Omental fat pad (tissue), 4 donors: Measurements from ENCODE around the gene AFF4. TPM values are rescaled to one million over a fixed set of nuclear protein-coding genes. Genes with fewer than 3 reads are reported as not detected.
A peak's percentile ranks its signal among the peaks of the same experiment; 100 is the strongest.
"Not testable (repeated sequence)": the region's sequence is repeated elsewhere in the genome, so short reads cannot be mapped to it uniquely, and the experiment has no call there.

Experiments used
- ATAC-seq: fragments of 150-250 bp; one replicate; pipeline ENCODE4 v1.9.1; 2016; ENCODE audit warnings: mild to moderate bottlenecking, moderate library complexity; ENCODE audit not compliant: low FRiP score
- DNase-seq: peaks from one replicate; pipeline ENCODE4 v3.0.0-alpha.2; 2019; ENCODE audit warnings: low spot score
- total RNA-seq, 4 donors: library from RNA; depleted of rRNA; stranded (reverse); fragments of >200 nt; gene quantifications; one replicate each; pipeline ENCODE4 v1.1.0, GENCODE V29; 2016
- TF ChIP-seq, protein P1 (sequence below), 3 donors: fragments of 450-650 bp; IDR thresholded peaks; one replicate each; pipeline ENCODE4 v1.5.1; 2016 to 2017; ENCODE audit warnings: antibody characterized with exemption in 3 of 3, mild to moderate bottlenecking in 3 of 3, moderate library complexity in 2 of 3

AFF4 gene
- total RNA-seq, result 100 to 1,000 TPM in 2 of 4 donors, 10 to 100 TPM in 2; 52.8 to 118 (median 87.5) TPM

DNA sequence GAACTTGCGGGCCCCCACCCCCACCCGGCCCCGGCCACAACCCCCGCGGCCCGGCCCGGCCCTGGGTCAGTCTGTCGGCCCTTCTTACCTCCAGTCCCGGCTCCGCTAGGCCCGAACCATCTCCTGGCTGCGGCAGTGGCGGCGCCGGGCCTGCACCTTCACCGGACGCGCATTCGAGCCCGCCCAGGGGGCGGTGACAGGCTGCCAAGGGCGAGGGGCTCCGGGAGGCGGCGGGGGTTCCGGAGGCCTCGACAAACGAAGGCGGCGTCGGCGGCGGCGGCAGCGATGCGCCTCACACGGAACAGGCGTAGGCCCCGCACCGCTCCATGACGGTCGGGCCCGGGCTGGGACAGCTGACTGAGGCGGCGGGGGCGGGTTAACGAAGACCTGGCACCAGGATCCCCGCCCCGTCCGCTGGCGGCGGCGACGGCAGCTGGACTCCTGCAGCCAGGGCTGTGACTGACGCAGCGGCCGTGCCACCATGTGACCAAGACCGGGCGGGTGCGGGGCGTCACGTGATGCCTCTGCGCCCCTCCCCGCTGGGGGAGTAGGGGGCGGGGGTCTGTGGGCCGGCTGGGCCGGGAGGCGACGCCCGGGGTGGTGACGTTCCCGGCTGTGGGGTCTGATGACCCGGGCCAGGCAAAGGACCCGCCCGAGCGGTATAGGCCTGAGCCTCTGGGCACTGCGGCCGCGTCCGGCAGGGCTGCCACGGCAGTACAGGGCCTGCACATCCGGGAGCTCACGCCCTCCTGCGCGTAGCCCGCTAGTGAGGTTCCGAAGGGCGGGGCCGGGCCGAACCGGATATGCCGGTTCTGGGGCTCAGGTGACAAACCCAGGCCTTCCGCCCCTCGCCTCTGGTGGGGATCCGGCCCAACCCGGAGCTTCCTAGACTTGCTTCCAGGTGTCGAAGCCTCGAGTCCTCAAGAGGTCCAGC, at the start of gene AFF4:
TSS of gene AFF4 (minus strand) at position 464 of the 934 bp plus-strand sequence. CDS start 26,445 bp downstream, outside the sequence.
- ATAC-seq (peak; percentile 93), DNase-seq (peak; percentile 78)
- TF ChIP-seq, protein P1, sequence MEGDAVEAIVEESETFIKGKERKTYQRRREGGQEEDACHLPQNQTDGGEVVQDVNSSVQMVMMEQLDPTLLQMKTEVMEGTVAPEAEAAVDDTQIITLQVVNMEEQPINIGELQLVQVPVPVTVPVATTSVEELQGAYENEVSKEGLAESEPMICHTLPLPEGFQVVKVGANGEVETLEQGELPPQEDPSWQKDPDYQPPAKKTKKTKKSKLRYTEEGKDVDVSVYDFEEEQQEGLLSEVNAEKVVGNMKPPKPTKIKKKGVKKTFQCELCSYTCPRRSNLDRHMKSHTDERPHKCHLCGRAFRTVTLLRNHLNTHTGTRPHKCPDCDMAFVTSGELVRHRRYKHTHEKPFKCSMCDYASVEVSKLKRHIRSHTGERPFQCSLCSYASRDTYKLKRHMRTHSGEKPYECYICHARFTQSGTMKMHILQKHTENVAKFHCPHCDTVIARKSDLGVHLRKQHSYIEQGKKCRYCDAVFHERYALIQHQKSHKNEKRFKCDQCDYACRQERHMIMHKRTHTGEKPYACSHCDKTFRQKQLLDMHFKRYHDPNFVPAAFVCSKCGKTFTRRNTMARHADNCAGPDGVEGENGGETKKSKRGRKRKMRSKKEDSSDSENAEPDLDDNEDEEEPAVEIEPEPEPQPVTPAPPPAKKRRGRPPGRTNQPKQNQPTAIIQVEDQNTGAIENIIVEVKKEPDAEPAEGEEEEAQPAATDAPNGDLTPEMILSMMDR (IDR thresholded peaks at IDR 0.05), result no peak

DNA sequence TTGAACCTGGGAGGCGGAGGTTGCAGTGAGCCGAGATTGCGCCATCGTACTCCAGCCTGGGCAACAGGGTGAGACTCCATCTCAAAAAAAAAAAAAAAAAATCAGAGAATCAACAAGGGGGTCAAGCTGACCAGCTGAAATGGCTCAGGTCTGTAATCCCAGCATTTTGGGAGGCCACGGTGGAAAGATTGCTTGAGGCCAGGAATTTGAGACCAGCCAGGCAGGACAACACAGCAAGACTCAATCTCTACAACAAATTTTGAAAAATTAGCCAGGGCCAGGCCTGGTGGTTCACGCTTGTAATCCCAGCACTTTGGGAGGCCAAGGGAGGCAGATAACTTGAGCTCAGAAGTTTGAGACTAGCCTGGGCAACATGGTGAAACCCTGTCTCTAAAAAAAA, 45.0 kb upstream of the AFF4 start:
- DNase-seq, ATAC-seq: not testable (repeated sequence)

GRCh38 chr5:133006653-133007052, 43.2 kb upstream of the AFF4 start:
- DNase-seq (no peak), ATAC-seq (no peak)
- TF ChIP-seq, protein P1 (IDR thresholded peaks at IDR 0.05), result no peak

GRCh38 chr5:132999246-132999645, 35.8 kb upstream of the AFF4 start:
- DNase-seq (no peak), ATAC-seq (no peak)
- TF ChIP-seq, protein P1 (IDR thresholded peaks at IDR 0.05), result no peak

DNA sequence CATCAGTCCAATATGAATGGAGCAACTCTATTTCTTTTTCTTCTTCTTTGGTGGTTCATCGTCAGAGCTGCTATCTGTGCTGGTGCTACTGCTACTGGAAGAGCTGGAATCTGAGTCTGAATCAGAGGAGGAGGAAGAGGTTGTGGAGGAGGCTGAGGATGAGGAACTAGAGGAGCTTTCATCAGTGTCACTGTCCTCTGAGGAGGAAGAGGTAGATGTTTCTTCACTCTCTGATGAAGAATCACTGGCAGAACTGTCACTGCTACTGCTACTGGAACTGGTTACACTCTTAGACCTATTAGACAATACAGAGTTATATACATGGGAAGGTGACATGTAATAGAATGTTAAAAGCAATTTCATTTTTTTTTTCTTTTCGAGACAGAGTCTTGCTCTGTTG, 35.1 kb upstream of the AFF4 start:
- TF ChIP-seq, protein P1 (IDR thresholded peaks at IDR 0.05), result no peak
- ATAC-seq (no peak), DNase-seq (no peak)

GRCh38 chr5:132996307-132996706, 32.9 kb upstream of the AFF4 start:
- DNase-seq, result no peak
- TF ChIP-seq, protein P1 (IDR thresholded peaks at IDR 0.05), result no peak
- no peak for ATAC-seq

DNA sequence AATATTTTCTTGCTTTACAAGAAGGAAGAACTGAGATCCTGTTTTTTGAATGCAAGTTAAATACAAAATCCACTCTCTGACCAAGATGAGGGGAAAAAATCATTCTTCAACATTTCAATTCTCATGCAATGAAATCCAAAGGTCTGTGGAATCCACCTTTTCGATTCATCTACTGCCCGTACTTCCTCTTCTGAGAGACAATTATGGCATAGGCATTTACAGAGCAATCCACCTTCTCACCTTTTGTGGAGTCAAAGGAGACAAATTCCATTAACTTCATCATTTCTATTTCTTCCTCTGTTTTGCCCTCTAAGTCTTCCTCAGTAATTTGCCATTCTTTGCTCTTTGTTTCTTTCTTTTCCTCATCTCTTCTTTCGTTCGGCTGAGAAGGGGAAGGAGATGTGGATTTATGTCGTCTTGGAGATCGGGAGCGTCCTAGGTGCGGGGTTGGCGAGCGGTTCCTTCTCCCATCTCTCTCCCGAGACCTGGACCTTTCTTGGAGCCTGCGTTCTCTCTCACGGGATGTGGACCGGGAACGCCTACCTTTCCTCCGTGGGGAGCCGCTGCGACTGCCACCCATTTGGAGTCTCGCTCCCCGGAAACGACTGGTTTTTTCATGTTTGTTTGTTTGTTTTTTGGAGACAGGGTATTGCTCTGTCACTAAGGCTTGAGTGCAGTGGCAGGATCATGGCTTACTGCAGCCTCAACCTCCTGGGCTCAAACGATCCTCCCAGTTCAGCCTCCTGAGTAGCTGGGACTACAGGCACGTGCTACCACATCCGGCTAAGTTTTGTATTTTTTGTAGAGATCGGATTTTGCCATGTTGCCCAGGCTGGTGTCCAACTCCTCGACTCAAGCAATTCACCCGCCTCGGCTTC, 24.3 kb upstream of the AFF4 start:
- TF ChIP-seq, protein P1 (IDR thresholded peaks at IDR 0.05), result no peak
- DNase-seq (no peak), ATAC-seq (no peak)

DNA sequence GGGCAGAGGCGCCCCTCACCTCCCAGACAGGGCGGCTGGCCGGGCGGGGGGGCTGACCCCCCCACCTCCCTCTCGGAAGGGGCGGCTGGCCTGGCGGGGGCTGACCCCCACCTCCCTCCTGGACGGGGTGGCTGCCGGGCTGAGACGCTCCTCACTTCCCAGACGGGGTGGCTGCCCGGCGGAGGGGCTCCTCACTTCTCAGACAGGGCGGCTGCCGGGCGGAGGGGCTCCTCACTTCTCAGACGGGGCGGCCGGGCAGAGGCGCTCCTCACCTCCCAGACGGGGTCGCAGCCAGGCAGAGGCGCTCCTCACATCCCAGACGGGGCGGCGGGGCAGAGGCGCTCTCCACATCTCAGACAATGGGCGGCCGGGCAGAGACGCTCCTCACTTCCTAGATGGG, 19.5 kb upstream of the AFF4 start:
- not testable (repeated sequence) for DNase-seq, ATAC-seq
